Lower leg skin (tissue), 3 donors: ENCODE data around the gene ZBTB38.

Source experiments
- CTCF ChIP-seq, 3 donors: fragments of 450-650 bp; IDR thresholded peaks; one replicate each; pipeline ENCODE4 v1.5.1; 2016; ENCODE audit warnings: antibody characterized with exemption in 3 of 3, mild to moderate bottlenecking in 3 of 3, moderate library complexity in 2 of 3
- POLR2A ChIP-seq, 2 donors: fragments of 450-650 bp; IDR thresholded peaks; one replicate each; pipeline ENCODE4 v1.6.1; 2016 to 2017; ENCODE audit warnings: antibody characterized with exemption in 2 of 2, mild to moderate bottlenecking in 1 of 2, moderate library complexity in 1 of 2

GRCh38 chr3:141406265-141406664 lies 38.0 kb downstream of the ZBTB38 start:
- TF ChIP-seq CTCF (IDR thresholded peaks at IDR 0.05) = no peak
- no peak for TF ChIP-seq POLR2A (IDR thresholded peaks at IDR 0.05)
